GM12892 (cell line): ENCODE results near the gene TICAM2.

Source experiments
- POLR2A ChIP-seq: IDR thresholded peaks from 2 replicates; pipeline ENCODE4 v1.6.1; 2011; ENCODE audit warnings: low read depth, low read length, control low read depth
- POLR2AphosphoS5 ChIP-seq: IDR thresholded peaks from 2 replicates; pipeline ENCODE4 v1.6.1; 2011; ENCODE audit warnings: low read depth, low read length, control low read depth

GRCh38 chr5:115611873-115612272, 9.6 kb upstream of the TICAM2 start:
- no peak for TF ChIP-seq POLR2AphosphoS5
- no peak for TF ChIP-seq POLR2A
